ENCODE data around the gene PREPL. TPM values are rescaled to one million over a fixed set of nuclear protein-coding genes. Genes with fewer than 3 reads are reported as not detected.

PREPL gene
- polyA plus RNA-seq, 1 donor (not counting 4 experiments of a cell fraction or from before 2014, with no cell fraction given), result 36.4 TPM

DNA sequence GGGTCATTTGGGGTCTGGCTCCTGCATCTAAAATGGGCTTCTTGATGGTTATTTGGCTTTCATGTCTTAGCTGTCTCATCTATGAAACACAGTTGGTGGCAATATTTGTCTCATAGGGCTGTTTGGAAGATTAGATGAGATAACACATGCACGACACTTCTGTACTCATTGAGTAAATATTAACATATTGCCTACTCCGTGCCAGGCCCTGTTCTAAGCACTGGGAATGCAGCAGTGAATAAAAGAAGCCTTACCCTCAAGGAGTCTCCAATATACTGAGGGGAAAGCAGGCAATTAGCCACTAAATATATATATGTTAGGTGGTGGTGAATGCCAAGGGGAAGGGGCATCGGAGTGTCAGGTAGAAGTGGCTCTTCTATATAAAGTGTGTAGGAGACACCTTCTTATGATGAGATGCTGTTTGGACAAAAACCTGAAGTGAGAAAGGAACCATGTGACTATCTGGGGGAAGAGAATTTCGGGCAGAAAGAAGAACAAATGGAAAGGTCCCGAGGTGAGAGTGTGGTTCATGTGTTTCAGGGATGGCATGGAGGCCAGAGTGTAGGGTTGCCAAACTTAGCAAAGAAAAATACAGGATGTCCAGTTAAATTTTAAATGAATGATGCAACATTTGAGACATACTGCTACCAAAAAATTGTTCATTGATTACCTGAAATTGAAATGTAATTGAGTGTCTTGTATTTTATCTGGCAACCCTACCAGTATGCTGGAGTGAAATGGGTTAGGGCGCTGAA, 74.2 kb downstream of the PREPL start:
- Histone ChIP-seq H3K4me1 (ENCODE audit: control insufficient read depth, extremely low read depth, insufficient read depth, low read length) (peaks cover 16% of the 10 kb centered on the region), H3K4me2 (ENCODE audit: control insufficient read depth, extremely low read depth, insufficient read depth, low read depth, low read length) (no peak overlapping the region), H3K36me3 (ENCODE audit: control insufficient read depth in 2 of 2, extremely low read depth in 1 of 2, insufficient read depth in 2 of 2, low read length in 2 of 2) (no peaks in the 10 kb centered on the region), H3K27ac (ENCODE audit: control insufficient read depth, insufficient read depth, low read length) (no peak overlapping the region), H3K27me3 (ENCODE audit: control insufficient read depth, extremely low read depth, insufficient read depth, low read length) (no peaks in the 10 kb centered on the region), H2AFZ (ENCODE audit: control insufficient read depth, low read length) (no peak overlapping the region), H3K9me3 (ENCODE audit: control insufficient read depth, low read depth, low read length) (no peaks in the 10 kb centered on the region), H3K4me3 (ENCODE audit: control insufficient read depth in 2 of 3, extremely low read depth in 1 of 3, insufficient read depth in 2 of 3, low read depth in 1 of 3, low read length in 3 of 3) (no peak overlapping the region), H3K9me1 (ENCODE audit: control insufficient read depth, extremely low read depth, insufficient read depth, low read length) (no peaks in the 10 kb centered on the region), H4K20me1 (ENCODE audit: control insufficient read depth, extremely low read depth, insufficient read depth, low read length) (no peaks in the 10 kb centered on the region), H3K9ac (ENCODE audit: control insufficient read depth, extremely low read depth, insufficient read depth, low read length) (no peak overlapping the region), H3K79me2 (ENCODE audit: control insufficient read depth, insufficient read depth, low read length) (no peaks in the 10 kb centered on the region)
- dilution Hi-C loops (cut with MboI; ENCODE audit: extremely low pct_ligation_motif_present, low sequenced_read_pairs), result no loop called here
- no peak for FAIRE-seq
- DNase-seq (ENCODE audit: low read depth, low spot score), result no peak
- no peak for TF ChIP-seq EZH2 (IDR thresholded peaks at IDR 0.05; ENCODE audit: low read length)
- TF ChIP-seq, protein P1, sequence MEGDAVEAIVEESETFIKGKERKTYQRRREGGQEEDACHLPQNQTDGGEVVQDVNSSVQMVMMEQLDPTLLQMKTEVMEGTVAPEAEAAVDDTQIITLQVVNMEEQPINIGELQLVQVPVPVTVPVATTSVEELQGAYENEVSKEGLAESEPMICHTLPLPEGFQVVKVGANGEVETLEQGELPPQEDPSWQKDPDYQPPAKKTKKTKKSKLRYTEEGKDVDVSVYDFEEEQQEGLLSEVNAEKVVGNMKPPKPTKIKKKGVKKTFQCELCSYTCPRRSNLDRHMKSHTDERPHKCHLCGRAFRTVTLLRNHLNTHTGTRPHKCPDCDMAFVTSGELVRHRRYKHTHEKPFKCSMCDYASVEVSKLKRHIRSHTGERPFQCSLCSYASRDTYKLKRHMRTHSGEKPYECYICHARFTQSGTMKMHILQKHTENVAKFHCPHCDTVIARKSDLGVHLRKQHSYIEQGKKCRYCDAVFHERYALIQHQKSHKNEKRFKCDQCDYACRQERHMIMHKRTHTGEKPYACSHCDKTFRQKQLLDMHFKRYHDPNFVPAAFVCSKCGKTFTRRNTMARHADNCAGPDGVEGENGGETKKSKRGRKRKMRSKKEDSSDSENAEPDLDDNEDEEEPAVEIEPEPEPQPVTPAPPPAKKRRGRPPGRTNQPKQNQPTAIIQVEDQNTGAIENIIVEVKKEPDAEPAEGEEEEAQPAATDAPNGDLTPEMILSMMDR (optimal IDR thresholded peaks at IDR 0.05 in 1 of 3, IDR thresholded peaks at IDR 0.05 in 1 of 3, conservative IDR thresholded peaks at IDR 0.05 in 1 of 3; ENCODE audit: extremely low read depth in 1 of 3, insufficient read depth in 2 of 3, low read length in 3 of 3), result no peak

DNA sequence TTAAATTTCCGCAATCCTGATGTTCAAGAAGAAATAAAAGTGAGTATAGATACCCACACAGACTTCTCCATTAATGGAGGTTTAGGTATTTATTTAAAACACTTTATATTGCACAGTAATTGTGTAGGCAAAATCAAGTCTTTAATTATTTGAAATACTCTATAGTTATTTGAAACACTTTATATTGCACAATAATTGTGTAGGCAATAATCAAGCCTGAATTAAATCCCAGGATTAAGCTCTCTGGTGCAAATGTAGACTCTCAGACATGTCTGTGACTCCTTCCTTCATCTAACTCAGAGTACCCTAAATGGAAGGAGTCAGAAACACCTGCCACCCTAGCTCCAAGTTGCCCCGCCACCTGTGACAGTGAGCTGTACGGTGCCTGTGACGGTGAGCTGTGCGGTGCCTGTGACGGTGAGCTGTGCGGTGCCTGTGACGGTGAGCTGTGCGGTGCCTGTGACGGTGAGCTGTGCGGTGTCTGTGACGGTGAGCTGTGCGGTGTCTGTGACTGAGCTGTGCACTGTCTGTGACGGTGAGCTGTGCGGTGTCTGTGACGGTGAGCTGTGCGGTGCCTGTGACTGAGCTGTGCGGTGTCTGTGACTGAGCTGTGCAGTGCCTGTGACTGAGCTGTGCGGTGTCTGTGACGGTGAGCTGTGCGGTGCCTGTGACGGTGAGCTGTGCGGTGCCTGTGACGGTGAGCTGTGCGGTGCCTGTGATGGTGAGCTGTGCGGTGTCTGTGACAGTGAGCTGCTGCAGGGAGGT, 75.0 kb downstream of the PREPL start:
- H3K4me3 ChIP-seq (ENCODE audit: control insufficient read depth in 2 of 3, extremely low read depth in 1 of 3, insufficient read depth in 2 of 3, low read depth in 1 of 3, low read length in 3 of 3), result no peak overlapping the region
- H3K9me3 ChIP-seq (ENCODE audit: control insufficient read depth, low read depth, low read length), result no peaks in the 10 kb centered on the region
- H3K27ac ChIP-seq (ENCODE audit: control insufficient read depth, insufficient read depth, low read length), result no peak overlapping the region
- H3K9me1 ChIP-seq (ENCODE audit: control insufficient read depth, extremely low read depth, insufficient read depth, low read length), result no peaks in the 10 kb centered on the region
- H2AFZ ChIP-seq (ENCODE audit: control insufficient read depth, low read length), result no peak overlapping the region
- dilution Hi-C loops (cut with MboI; ENCODE audit: extremely low pct_ligation_motif_present, low sequenced_read_pairs), result no loop called here
- FAIRE-seq, result no peak
- H3K27me3 ChIP-seq (ENCODE audit: control insufficient read depth, extremely low read depth, insufficient read depth, low read length), result no peaks in the 10 kb centered on the region
- no peak for DNase-seq (ENCODE audit: low read depth, low spot score)
- no peak for TF ChIP-seq EZH2 (IDR thresholded peaks at IDR 0.05; ENCODE audit: low read length)
- TF ChIP-seq, protein P1 (optimal IDR thresholded peaks at IDR 0.05 in 1 of 3, IDR thresholded peaks at IDR 0.05 in 1 of 3, conservative IDR thresholded peaks at IDR 0.05 in 1 of 3; ENCODE audit: extremely low read depth in 1 of 3, insufficient read depth in 2 of 3, low read length in 3 of 3), result no peak
- H3K4me2 ChIP-seq (ENCODE audit: control insufficient read depth, extremely low read depth, insufficient read depth, low read depth, low read length), result no peak overlapping the region
- no peaks in the 10 kb centered on the region for H4K20me1 ChIP-seq (ENCODE audit: control insufficient read depth, extremely low read depth, insufficient read depth, low read length)
- H3K36me3 ChIP-seq (ENCODE audit: control insufficient read depth in 2 of 2, extremely low read depth in 1 of 2, insufficient read depth in 2 of 2, low read length in 2 of 2), result no peaks in the 10 kb centered on the region
- peaks cover 9% of the 10 kb centered on the region for H3K4me1 ChIP-seq (ENCODE audit: control insufficient read depth, extremely low read depth, insufficient read depth, low read length)
- H3K79me2 ChIP-seq (ENCODE audit: control insufficient read depth, insufficient read depth, low read length), result no peaks in the 10 kb centered on the region
- H3K9ac ChIP-seq (ENCODE audit: control insufficient read depth, extremely low read depth, insufficient read depth, low read length), result no peak overlapping the region

Data from keratinocyte (primary cell).